HG03521 (cell line): ENCODE data around the gene CTIF.

Experiments
- ATAC-seq: cut with Tn5 transposase; IDR thresholded peaks from one replicate; pipeline ENCODE4 v1.9.1; 2021; ENCODE audit warnings: mild to moderate bottlenecking, moderate library complexity; ENCODE audit not compliant: unreplicated experiment

CTIF gene

GRCh38 chr18:48531908-48532307 is 6.9 kb upstream of the CTIF start:
- ATAC-seq: no peak

- ATAC-seq: no peak
These were observed 5.3 kb upstream of the CTIF start for GRCh38 chr18:48533340-48534070.

- ATAC-seq: no peak
These were observed 4.5 kb upstream of the CTIF start for GRCh38 chr18:48534364-48534763.

- no peak for ATAC-seq
These were observed 2.9 kb upstream of the CTIF start for GRCh38 chr18:48535956-48536355.

GRCh38 chr18:48536516-48536915 is 2.3 kb upstream of the CTIF start:
- no peak for ATAC-seq

GRCh38 chr18:48539406-48540250 is 797 bp downstream of the CTIF start:
- no peak for ATAC-seq

- ATAC-seq: peak; percentile 33
These were observed 1.6 kb downstream of the CTIF start for GRCh38 chr18:48540251-48541025.

GRCh38 chr18:48541026-48541746 is 2.4 kb downstream of the CTIF start:
- ATAC-seq: peak; percentile 28

- no peak for ATAC-seq
These were observed 3.0 kb downstream of the CTIF start for GRCh38 chr18:48541747-48542400.

GRCh38 chr18:48542513-48543181 is 3.8 kb downstream of the CTIF start:
- ATAC-seq: no peak

- no peak for ATAC-seq
These were observed 4.4 kb downstream of the CTIF start for GRCh38 chr18:48543228-48543627.

GRCh38 chr18:48544116-48544515 is 5.3 kb downstream of the CTIF start:
- ATAC-seq: no peak

- ATAC-seq: no peak
These were observed 6.0 kb downstream of the CTIF start for GRCh38 chr18:48544661-48545415.

- ATAC-seq: no peak
These were observed 7.0 kb downstream of the CTIF start for GRCh38 chr18:48545757-48546321.

- ATAC-seq: no peak
These were observed 7.6 kb downstream of the CTIF start for GRCh38 chr18:48546396-48546795.

- ATAC-seq: no peak
These were observed 8.7 kb downstream of the CTIF start for GRCh38 chr18:48547531-48547981.

- ATAC-seq: no peak
These were observed 9.4 kb downstream of the CTIF start for GRCh38 chr18:48548011-48548771.

- ATAC-seq: no peak
These were observed 10.1 kb downstream of the CTIF start for GRCh38 chr18:48548921-48549320.
